Activated CD4-positive, alpha-beta T cell treated with anti-CD3 and anti-CD28 coated beads, Interleukin-10, Interleukin-2, amounts not matched to agents 100 ng/mL and 50 ng/mL, durations not matched to agents 16 hours and 8 hours (primary cell): ENCODE results near the gene NPTX1.
A peak's percentile ranks its signal among the peaks of the same experiment; 100 is the strongest.

Experiments
- DNase-seq: peaks from one replicate; pipeline ENCODE4 v3.0.0-alpha.2; 2020

NPTX1 gene

GRCh38 chr17:80456465-80457235 is 19.8 kb downstream of the NPTX1 start:
- no peak for DNase-seq

GRCh38 chr17:80455784-80456183 is 20.6 kb downstream of the NPTX1 start:
- DNase-seq = no peak

- peak; percentile 60 for DNase-seq
These were observed 21.1 kb downstream of the NPTX1 start for GRCh38 chr17:80455336-80455710.

- peak; percentile 99 for DNase-seq
These were observed 21.7 kb downstream of the NPTX1 start for GRCh38 chr17:80454557-80455335.

GRCh38 chr17:80453998-80454556 is 22.3 kb downstream of the NPTX1 start:
- DNase-seq = peak; percentile 25

GRCh38 chr17:80453126-80453997 is 23.0 kb downstream of the NPTX1 start:
- DNase-seq = no peak

GRCh38 chr17:80452173-80452915 is 24.1 kb downstream of the NPTX1 start:
- no peak for DNase-seq

- DNase-seq = no peak
These were observed 25.2 kb downstream of the NPTX1 start for GRCh38 chr17:80451104-80451775.

GRCh38 chr17:80449930-80450576 is 26.4 kb downstream of the NPTX1 start:
- DNase-seq = no peak

GRCh38 chr17:80449194-80449929 is 27.0 kb downstream of the NPTX1 start:
- DNase-seq = no peak

GRCh38 chr17:80447790-80448189 is 28.6 kb downstream of the NPTX1 start:
- DNase-seq = no peak

- no peak for DNase-seq
These were observed 29.6 kb downstream of the NPTX1 start for GRCh38 chr17:80446645-80447405.

GRCh38 chr17:80445726-80446110 is 30.7 kb downstream of the NPTX1 start:
- no peak for DNase-seq

GRCh38 chr17:80445007-80445725 is 31.2 kb downstream of the NPTX1 start:
- DNase-seq = no peak

- DNase-seq = no peak
These were observed 31.8 kb downstream of the NPTX1 start for GRCh38 chr17:80444644-80444979.

- DNase-seq = no peak
These were observed 32.3 kb downstream of the NPTX1 start for GRCh38 chr17:80443916-80444643.

GRCh38 chr17:80443498-80443897 is 32.9 kb downstream of the NPTX1 start:
- DNase-seq = no peak

- DNase-seq = no peak
These were observed 33.6 kb downstream of the NPTX1 start for GRCh38 chr17:80442764-80443163.
